Central memory CD4-positive, alpha-beta T cell (primary cell): ENCODE results near the gene ESYT3.
"Not testable (repeated sequence)": the region's sequence is repeated elsewhere in the genome, so short reads cannot be mapped to it uniquely, and the experiment has no call there.

ENCODE experiments used
- DNase-seq: peaks from one replicate; pipeline ENCODE4 v3.0.0; 2022

ESYT3 gene

GRCh38 chr3:138463724-138464490 lies 29.5 kb downstream of the ESYT3 start:
- no peak for DNase-seq

GRCh38 chr3:138464491-138464860 lies 30.1 kb downstream of the ESYT3 start:
- DNase-seq, result no peak

DNA sequence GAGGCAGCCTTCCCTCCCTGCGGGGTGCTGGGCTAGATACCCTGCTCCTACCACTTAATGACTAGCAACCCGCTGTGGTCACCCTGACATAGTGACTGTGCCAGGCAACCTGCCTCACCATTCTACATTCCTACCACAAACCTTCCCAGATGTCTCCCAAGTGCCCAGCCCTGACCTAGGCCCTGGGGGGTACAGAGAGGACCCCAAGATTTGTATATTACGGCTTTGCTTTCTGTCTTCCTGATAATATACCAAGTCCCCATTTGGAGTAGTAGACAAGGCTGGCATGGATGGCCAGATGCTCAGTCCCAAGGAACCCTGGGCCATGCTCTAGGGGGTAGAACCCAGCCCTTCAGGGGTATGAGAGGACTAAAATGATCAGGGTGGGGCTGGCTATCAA lies 31.0 kb downstream of the ESYT3 start:
- DNase-seq, result no peak

DNA sequence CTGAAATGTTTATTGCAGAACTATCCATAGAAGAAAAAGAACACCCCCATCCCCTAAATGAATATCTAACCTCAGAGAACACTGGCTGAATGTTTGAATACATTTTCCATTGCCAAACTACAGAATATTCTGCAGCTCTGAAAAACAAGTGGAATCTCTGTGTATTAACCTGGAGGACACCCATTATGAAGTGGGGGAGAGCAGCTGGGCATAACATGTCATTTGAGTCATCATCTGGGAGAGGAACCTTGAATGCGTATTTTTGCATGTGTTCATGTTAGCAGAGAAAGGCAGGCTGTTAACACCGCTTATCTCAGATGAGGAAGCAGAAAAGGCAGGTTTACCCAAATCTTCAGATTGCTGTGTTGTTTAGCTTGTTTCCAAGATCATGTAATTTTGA lies 31.5 kb downstream of the ESYT3 start:
- DNase-seq, result no peak

DNA sequence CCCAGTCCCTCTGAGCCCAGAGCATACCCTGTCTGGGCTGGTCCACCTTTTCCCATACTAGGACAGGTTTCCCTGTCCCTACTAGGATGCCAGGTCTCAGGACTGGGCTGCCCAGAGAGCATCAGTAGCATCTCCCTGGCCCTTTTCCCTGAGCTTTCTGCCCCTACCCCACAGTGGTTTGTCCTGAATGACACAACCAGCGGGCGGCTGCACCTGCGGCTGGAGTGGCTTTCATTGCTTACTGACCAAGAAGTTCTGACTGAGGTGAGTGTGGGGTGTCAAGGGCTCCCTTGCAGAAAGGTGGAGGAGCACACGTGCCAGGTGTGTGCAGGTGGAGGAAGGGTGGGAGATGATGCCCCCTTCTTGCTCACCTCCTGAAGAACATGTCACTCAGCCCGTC lies 33.5 kb downstream of the ESYT3 start:
- DNase-seq, result no peak

GRCh38 chr3:138468451-138468850 lies 34.0 kb downstream of the ESYT3 start:
- no peak for DNase-seq

DNA sequence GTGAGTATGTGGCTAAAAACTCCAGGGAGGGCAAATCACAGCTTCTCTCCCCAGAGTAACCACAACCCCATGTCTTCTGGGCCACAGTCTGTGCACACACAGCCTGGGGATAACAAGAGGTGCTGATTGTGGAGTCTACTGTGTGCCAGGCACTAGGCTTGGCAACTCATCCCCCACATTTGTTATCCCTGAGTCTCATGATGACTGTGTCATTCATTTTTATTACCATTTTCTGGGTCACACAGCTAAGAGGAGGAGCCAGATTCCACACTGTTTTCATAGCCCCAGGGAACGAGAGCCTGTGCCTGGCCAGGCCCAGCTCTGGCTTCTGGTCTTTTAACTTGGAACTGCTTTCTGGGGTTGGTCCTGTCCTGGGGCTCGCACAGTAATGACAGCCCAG lies 34.5 kb downstream of the ESYT3 start:
- DNase-seq, result no peak

DNA sequence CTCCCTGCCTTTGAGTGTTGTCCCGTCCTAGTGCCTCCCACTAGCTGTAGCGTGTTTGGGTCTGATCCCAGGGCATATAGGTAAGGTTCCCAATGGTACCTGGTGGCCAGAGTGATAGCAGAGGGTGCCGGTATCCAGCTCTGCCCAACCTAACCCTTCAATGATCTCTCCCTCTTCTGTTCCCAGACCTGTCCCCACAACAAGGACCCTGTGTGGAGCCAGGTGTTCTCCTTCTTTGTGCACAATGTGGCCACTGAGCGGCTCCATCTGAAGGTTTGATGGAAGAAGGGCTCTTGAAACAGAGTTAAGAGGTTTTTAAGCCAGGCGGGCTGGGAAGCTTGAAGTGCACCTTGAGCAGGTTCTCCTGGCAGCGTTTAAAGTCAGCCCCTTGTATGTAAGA lies 35.5 kb downstream of the ESYT3 start:
- no peak for DNase-seq

DNA sequence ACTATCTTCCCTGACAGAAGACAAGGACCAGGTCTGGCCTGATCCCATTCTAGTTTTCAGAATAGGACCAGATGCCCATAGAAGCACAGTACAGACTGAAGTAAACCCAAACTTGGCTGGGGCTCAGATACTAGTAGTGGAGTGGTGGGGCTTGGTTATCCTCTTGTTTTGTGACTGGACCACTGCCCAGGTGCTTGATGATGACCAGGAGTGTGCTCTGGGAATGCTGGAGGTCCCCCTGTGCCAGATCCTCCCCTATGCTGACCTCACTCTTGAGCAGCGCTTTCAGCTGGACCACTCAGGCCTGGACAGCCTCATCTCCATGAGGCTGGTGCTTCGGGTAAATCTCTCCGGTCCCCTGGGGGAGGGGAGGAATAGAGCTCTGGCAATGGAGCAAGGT lies 36.3 kb downstream of the ESYT3 start:
- no peak for DNase-seq

GRCh38 chr3:138471481-138471880 lies 37.1 kb downstream of the ESYT3 start:
- no peak for DNase-seq

DNA sequence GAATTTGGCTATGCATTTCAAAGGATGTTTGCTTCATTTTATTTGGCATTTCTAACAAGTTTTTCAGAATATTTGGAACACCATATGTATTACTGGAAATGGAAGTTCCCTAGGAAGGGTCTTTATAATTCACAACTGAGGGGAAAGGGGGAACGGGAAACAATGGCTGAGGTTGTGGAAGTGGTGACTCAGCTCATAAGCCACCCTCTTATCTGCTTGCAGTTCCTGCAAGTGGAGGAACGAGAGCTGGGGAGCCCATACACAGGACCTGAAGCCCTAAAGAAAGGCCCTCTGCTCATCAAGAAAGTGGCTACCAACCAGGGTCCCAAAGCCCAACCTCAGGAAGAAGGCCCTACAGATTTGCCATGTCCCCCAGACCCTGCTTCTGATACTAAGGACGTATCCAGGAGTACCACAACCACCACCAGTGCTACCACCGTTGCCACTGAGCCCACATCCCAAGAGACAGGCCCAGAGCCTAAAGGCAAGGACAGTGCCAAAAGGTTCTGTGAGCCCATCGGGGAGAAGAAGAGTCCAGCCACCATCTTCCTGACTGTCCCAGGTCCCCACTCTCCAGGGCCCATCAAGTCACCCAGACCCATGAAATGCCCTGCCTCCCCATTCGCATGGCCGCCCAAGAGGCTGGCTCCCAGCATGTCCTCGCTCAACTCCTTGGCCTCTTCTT lies 37.9 kb downstream of the ESYT3 start:
- no peak for DNase-seq

DNA sequence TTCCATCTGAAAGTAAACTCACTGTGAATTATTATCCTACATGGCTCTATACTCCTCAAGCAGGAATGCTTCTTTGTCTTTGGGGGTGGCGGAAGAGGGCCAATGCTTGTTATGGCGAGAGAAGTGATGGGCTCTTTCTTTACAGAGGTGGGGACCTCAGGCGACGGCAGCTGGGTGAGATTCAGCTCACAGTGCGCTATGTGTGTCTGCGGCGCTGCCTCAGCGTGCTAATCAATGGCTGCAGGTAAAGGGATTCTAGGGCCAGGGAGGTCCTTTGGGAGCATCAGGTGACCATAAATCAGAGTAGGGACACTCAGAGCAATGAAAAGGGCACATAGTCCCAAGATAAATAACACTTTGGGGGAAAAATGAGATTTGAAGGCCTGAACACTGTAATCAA lies 39.0 kb downstream of the ESYT3 start:
- DNase-seq, result no peak

GRCh38 chr3:138474163-138474562 lies 39.7 kb downstream of the ESYT3 start:
- no peak for DNase-seq

- DNase-seq, result no peak
These were observed 42.1 kb downstream of the ESYT3 start for GRCh38 chr3:138476526-138476925.

DNA sequence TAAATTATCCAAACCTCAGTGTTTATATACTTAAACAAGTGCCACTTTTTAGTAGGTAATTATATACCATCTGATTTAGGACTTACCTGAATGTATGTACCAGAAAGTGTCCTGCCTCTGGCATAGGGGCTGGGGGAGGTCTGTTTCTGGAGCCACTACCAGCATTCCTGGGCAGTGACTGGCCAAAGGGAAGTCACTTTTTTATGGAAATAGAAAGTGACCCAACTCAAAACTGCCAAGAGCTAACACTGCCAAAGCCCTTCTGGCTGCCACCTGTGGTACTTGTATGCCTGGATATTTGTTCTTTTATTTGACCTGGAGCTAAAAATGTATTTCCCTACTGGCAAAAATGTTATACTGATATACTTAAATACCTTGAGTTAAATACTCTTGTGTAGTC lies 42.7 kb downstream of the ESYT3 start:
- DNase-seq, result no peak

GRCh38 chr3:138477801-138478200 lies 43.4 kb downstream of the ESYT3 start:
- no peak for DNase-seq

DNA sequence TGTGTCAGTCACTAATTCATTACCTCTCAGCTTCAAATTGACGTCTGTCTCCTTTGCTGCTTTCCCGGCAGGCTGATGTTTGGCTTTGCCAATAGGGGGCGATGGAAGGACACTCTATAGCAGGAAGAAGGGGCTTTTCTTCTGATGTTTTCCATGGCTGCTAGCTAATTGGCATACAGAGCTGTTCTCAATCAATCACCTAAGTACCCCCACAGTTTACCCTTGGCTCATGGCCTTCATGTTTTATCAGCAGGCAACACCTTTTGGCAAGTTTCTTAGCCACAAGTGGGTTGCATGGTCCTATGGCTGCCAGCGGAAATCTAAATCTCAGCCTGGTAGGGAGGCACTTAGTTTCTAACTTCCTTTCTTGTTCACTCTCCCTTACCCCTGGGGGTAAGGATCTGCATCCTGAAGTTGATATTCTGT lies 45.0 kb downstream of the ESYT3 start:
- DNase-seq, result no peak

DNA sequence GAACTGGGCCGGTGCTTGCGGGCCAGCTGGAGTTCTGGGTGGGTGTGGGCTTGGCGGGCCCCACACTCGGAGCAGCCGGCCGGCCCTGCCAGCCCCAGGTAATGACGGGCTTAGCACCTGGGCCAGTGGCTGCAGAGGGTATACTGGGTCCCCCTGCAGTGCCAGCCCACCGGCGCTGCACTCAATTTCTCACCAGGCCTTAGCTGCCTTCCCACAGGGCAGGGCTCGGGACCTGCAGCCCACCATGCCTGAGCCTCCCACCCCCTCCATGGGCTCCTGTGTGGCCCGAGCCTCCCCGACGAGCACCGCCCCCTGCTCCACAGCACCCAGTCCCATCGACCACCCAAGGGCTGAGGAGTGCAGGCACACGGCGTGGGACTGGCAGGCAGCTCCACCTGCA lies 50.3 kb downstream of the ESYT3 start:
- DNase-seq, result not testable (repeated sequence)

DNA sequence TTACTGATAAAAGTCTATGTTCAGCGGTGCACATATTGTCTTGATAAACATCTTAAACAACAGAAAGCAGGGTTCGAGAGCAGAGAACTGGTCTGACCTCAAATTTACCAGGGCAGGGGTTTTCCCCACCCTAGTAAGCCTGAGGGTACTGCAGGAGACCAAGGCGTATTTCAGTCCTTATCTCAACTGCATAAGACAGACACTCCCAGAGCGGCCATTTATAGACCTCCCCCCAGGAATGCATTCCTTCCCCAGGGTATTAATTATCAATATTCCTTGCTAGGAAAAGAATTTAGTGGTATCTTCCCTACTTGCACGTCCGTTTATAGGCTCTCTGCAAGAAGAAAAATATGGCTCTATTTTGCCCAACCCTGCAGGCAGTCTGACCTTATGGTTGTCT lies 52.2 kb downstream of the ESYT3 start:
- not testable (repeated sequence) for DNase-seq

DNA sequence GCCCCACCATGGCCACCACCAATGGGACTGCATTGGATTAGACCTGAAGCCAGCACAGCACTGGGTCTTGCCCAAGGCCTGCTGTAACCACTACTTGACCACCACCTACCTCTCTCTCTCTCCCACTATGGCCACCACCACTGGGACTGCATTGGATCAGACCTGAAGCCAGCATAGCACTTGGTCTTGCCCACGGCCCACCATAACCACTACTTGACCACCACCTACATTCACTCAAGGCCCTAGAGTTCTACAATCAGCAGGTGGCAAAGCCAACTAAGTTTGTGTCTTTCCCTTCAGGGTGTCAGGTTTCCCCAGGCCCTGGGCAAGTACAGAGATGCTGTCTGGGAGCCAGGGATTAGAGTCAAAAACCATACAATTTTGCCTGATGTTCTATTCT lies 57.6 kb downstream of the ESYT3 start:
- no peak for DNase-seq

GRCh38 chr3:138492980-138493675 lies 58.7 kb downstream of the ESYT3 start:
- DNase-seq, result no peak

- no peak for DNase-seq
These were observed 59.6 kb downstream of the ESYT3 start for GRCh38 chr3:138493804-138494606.

DNA sequence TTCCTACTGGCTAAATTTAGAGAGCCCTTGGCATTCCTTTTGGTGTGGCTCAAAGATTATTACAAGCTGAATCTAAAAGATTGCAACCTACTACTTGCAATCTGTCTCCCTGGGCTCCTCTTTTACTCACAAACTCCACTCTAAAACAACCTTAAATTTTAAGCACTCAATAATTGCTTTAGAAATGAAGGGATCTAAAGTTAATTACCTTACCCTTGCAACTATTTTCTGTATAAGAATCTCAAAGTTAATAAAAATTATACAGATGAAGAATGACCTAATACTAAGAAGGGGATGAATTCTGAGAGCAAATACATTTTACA lies 60.2 kb downstream of the ESYT3 start:
- no peak for DNase-seq
